Activated CD8-positive, alpha-beta memory T cell treated with anti-CD3 and anti-CD28 coated beads, Interleukin-2, amount 50 U/mL, for 1 hour (primary cell): Measurements from ENCODE around the gene KATNB1.

Experiments used
- DNase-seq: peaks from one replicate; pipeline ENCODE4 v3.0.0-alpha.2; 2020; ENCODE audit errors: extremely low read depth

Gene KATNB1

GRCh38 chr16:57756424-57757325 is 21.1 kb downstream of the KATNB1 start:
- no peak for DNase-seq

DNA sequence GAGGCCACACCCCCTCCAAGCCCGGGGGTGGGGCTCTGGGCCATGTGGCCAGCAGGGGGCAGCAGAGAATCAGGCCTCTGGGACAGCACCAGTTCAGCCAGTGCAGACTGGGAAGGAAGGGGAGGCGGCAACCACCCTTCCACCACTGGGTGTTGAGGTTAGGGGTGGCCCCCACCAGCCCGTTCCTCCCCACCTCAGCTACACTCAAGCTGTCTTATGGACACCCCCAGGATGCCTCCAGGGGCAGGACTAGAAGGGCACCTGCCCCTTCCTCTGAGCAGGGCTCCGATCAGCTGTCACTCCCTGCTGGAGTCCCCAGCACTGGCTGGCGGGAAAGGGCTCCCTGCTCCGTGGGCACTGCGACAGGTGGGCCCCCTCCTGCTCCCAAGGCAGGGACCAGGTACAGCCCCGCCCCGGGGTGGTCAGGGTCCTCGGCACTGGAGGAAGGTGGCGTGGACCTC is 21.8 kb downstream of the KATNB1 start:
- DNase-seq = peak; percentile 49

- no peak for DNase-seq
These were observed 22.3 kb downstream of the KATNB1 start for GRCh38 chr16:57757883-57758282.

- no peak for DNase-seq
These were observed 23.0 kb downstream of the KATNB1 start for GRCh38 chr16:57758331-57759117.

- DNase-seq = no peak
These were observed 23.6 kb downstream of the KATNB1 start for GRCh38 chr16:57759131-57759530.

DNA sequence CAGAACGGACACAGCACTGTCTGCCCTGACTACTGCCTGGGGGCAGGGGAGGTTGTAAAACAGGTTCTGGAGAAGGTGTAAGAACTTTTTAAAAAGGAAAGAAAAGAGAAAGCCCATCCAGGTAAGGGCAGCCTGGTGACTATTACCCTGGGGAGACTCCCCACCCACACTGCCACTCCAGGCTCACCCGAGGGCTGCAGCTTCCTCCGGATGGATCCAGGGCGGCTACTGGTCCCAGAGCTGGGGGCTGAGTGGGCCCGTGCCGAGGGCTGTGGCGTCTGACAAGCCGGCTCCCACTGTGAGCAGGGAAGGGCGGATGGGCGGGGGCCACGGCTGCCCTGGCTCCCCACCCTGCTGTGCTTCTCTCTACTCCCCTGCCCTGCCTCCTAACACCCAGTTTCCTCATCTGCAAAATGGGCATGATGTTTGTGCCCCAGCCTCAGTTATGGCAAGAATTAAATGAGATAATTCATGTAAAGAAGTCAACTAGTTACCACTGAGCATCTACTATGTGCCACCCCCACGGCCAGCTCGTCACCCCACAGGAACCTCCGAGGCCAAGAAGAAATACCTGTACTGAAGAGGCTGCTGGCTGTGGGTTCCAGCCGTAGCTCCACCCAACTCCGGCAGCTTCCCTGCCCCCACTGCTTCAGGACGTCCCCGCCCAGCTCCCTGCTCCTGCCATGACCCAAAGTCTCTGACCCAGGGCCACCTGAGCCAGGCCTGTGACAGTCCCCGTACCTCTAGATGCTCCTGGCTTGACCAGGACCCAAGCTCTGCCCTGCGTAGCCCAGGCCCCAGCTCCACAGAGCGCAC is 24.2 kb downstream of the KATNB1 start:
- DNase-seq = no peak

GRCh38 chr16:57760357-57761160 is 25.0 kb downstream of the KATNB1 start:
- no peak for DNase-seq

DNA sequence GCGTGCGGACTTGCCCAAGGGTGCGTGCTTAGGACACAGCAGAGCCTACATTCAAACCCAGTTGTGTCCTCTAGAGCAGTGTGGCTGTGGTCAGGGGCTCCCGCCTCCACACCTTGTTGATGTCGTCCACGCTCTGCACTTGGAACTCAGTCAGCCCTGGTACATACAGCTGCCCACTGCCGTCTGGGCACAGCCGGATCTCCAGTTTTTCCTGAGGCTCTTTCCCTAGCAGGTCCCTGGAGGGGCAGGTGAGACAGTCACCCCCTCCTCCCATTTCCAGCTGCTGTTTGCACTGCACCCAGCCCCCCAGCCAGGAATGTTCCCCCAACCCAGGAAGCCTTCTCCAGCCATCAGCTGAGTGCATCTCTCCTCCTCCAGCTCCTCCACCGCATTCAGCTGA is 25.7 kb downstream of the KATNB1 start:
- no peak for DNase-seq

- DNase-seq = no peak
These were observed 26.4 kb downstream of the KATNB1 start for GRCh38 chr16:57761957-57762356.

DNA sequence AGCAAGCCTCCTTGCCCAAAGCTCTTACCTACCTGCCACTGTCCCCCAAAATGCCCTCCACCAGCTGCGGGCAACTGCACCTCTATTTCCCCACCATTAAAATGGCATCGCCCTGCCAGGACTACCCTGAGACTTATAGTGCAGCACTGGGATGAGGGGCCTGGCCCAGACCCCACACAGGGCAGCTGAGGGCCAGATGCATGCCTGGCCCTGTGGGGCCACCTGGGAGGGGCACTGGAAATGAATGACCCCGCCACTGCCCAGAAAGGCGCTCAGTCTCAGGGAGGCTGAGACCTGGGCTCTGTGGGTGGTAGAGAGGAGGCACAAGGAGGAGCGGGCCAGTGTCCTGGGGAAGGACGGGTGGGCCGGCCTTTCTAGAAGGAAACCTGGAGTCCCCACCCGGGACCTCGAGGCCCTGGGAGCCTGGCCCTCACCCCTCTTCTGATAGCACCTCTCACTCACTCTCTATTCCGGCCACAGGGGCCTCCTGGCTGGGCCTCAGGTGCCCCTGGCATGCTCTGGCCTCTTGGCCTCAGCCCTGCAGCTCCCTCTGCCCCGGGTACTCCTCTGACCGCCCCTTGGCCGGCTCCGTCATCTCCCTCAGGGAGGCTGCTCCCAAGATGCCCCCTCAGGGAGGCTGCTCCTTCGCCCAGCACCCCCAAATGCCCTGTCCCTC is 26.9 kb downstream of the KATNB1 start:
- DNase-seq = no peak

DNA sequence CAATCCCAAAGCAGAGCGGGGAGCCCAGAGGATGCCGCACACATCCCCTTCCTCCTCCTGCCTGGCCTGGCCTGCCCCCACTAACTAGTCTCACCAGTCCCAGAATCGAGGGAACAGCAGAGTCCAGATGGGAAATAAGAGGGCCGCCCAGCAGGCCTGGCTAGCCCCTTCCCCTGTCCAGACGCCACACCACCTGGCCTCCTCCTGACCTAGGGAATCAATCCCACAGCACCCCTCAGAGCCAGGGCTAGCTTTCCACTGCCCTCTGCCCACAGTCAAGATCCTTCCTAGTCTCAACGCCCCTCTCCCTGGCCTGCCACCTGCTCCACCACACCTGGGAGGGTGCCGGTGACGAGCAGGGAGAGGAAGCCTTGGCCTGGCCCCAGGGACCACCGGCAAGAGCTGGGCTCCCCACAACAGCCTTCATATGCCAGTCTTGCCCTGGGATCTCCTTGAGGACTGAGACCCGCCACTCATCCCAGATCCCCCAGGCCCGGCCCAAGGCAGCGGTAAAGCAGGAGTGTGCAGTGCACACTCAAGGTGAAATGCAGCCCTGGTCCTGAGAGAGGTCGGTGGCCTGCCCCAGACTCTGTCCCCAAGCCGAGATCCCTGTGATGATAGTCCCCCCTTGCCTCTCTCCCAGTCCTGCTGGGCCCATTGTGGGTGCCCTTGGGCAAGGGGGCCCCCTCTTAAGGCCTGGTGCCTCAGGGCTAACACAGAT is 27.9 kb downstream of the KATNB1 start:
- no peak for DNase-seq

GRCh38 chr16:57764006-57764340 is 28.4 kb downstream of the KATNB1 start:
- no peak for DNase-seq

DNA sequence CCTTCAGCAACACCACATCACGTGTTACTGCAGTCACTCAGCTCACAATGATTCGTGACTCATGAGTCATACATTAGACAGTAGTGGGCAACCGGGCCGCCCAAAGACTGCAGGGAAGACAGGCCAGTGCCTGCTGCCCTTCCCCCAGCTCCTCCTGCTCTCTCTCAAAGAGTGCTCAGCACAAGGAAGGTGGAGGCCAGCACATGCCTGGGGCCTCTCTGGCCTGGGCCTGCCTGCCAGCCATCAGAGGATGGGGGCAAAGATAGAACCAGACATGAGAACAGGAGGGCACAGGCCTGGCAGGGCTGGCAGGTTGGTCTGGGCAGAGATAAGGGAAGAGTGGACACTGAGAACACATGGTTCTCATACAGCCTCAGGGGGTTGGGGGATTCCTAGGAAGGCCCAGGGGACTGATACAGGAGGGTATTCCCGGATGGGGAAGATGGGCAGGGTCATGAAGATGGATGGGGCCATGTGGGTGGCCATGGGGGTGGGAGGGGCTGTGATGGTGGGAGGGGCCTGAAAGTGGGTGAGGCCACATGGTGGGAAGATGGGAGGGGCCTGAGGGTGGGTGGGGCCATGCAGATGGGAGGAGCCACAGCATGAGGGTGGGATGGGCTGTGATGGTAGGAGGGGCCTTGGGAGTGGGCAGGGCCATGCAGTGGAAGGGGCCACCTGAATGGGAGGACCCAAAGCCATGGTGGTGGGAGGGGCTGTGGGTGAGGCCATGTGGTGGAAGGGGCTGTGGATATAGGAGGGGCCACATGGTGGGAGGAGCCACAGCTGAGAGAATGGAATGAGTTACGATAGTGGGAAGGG is 29.0 kb downstream of the KATNB1 start:
- DNase-seq = no peak

GRCh38 chr16:57765160-57765728 is 29.7 kb downstream of the KATNB1 start:
- no peak for DNase-seq

- no peak for DNase-seq
These were observed 31.3 kb downstream of the KATNB1 start for GRCh38 chr16:57766714-57767348.

- no peak for DNase-seq
These were observed 34.1 kb downstream of the KATNB1 start for GRCh38 chr16:57769541-57770145.

DNA sequence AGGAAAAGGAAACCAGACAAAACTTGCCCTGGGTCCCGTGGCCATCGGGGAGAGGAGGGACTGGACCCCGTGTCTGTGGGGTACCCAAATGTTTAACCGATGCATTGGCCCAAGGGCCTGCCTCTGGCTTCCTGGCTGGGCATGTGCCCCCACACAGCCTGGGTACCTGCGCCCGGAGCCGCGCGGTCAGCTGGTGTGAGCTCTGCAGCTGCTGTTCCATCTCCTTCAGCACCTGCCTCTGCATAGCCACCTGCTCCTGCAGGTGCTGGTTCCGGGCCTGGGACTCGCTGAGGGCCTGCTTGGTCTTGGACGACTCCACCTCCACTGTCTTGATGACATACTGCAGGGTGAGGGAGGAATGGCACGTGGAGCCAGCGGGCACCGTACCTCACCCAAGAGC is 34.8 kb downstream of the KATNB1 start:
- DNase-seq = no peak
